ENCODE measurements around the gene EBPL. TPM values are rescaled to one million over a fixed set of nuclear protein-coding genes. Genes with fewer than 3 reads are reported as not detected.

The EBPL gene
- total and polyA plus RNA-seq, 2 of the 4 experiments (the other 2 are of a cell fraction) = 57.9 to 65.3 TPM

GRCh38 chr13:49632156-49632555 is 59.1 kb downstream of the EBPL start:
- ChIA-PET CTCF (interaction anchor here (0.6 to 0.9 kb wide), 4 partner anchors 13 to 72 kb away, joined by 3 to 5 read pairs (median 4); no protein-coding TSS in a partner anchor), POLR2A (ENCODE audit: unreplicated experiment) (no interaction called here)
- Histone ChIP-seq H2BK20ac (ENCODE audit: low read depth, low read length) (no peak overlapping the region), H3K9me1 (ENCODE audit: insufficient read depth, low read length) (0 out of 2 replicates have a peak, but pooled peaks cover 4% of the 10 kb centered on the region), H3K36me3 (ENCODE audit: control insufficient read depth, insufficient read depth, low read length) (no peaks in the 10 kb centered on the region), H2AK5ac (ENCODE audit: low read depth, low read length) (no peak overlapping the region), H4K20me1 (ENCODE audit: insufficient read depth, low read length) (no peaks in the 10 kb centered on the region), H2BK15ac (ENCODE audit: low read depth, low read length) (no peak overlapping the region), H3K9ac (ENCODE audit: low read depth, low read length) (no peak overlapping the region), H3K14ac (replicated peaks; ENCODE audit: low read depth, low read length) (no peak overlapping the region), H3K27ac (ENCODE audit: insufficient read depth, low read length) (no peak overlapping the region), H2BK120ac (ENCODE audit: low read depth, low read length) (no peak overlapping the region), H2AFZ (replicated peaks; ENCODE audit: low read length, poor library complexity) (no peak overlapping the region), H4K8ac (ENCODE audit: low read depth in 2 of 2, low read length in 2 of 2) (no peak overlapping the region), H3K23ac (ENCODE audit: low read depth, low read length) (no peak overlapping the region), H3K56ac (ENCODE audit: extremely low read depth, insufficient read depth, low read length) (no peak overlapping the region), H3K4ac (ENCODE audit: low read depth, low read length) (no peak overlapping the region), H4K5ac (ENCODE audit: low read depth, low read length) (no peak overlapping the region), H3K4me1 (ENCODE audit: control insufficient read depth, insufficient read depth, low read length) (no peaks in the 10 kb centered on the region), H2AK9ac (replicated peaks; ENCODE audit: low read depth, low read length, poor library complexity) (no peak overlapping the region), H3K79me1 (ENCODE audit: low read depth in 1 of 2, low read length in 2 of 2) (no peaks in the 10 kb centered on the region), H3K4me2 (ENCODE audit: low read depth, low read length) (no peak overlapping the region), H2BK5ac (ENCODE audit: low read depth, low read length, poor library complexity, severe bottlenecking) (no peak overlapping the region), H4K91ac (ENCODE audit: insufficient read depth, low read depth, low read length) (no peak overlapping the region), H3K4me3 (ENCODE audit: insufficient read depth, low read depth, low read length) (no peak overlapping the region), H3K27me3 (ENCODE audit: control insufficient read depth, insufficient read depth, low read length) (no peaks in the 10 kb centered on the region), H3K18ac (ENCODE audit: low read depth, low read length) (no peak overlapping the region), H3K9me3 (ENCODE audit: control insufficient read depth, insufficient read depth, low read length) (no peaks in the 10 kb centered on the region)
- in situ Hi-C loops (cut with MboI; ENCODE audit: low sequenced_read_pairs) (no loop called here), intact Hi-C loops (cut with micrococcal nuclease) (no loop called here), dilution Hi-C loops (cut with HindIII; ENCODE audit: low sequenced_read_pairs, unreplicated experiment) (no loop called here)
- TF ChIP-seq POLR2A (IDR thresholded peaks at IDR 0.05; ENCODE audit: low read depth, low read length) (no peak), USF2 (IDR thresholded peaks at IDR 0.05; ENCODE audit: low read depth, low read length) (no peak), ELK1 (IDR thresholded peaks at IDR 0.05; ENCODE audit: borderline replicate concordance, low read depth, low read length) (no peak), RCOR1 (IDR thresholded peaks at IDR 0.05; ENCODE audit: insufficient replicate concordance, low read length) (no peak), MAZ (IDR thresholded peaks at IDR 0.05; ENCODE audit: borderline replicate concordance, low read depth, low read length) (no peak), SMC3 (IDR thresholded peaks at IDR 0.05; ENCODE audit: low read depth, low read length) (no peak)
- DNase-seq (no peak), ATAC-seq (ENCODE audit: low read depth) (no peak)
- no TSS peak for BruUV-seq (replicated peaks)
- WGBS, 2 experiments (ENCODE audit: extremely low coverage in 2 of 2, insufficient read length in 1 of 2) = 80% methylated on average over 1 of the region's 5 CpGs; no CpG with 5 or more reads in 1 of the 2 experiments
